Peyer's patch (tissue), 4 donors: ENCODE measurements around the gene ICA1. TPM values are rescaled to one million over a fixed set of nuclear protein-coding genes. Genes with fewer than 3 reads are reported as not detected.

Source experiments
- DNase-seq, 3 donors: peaks; one replicate each; pipeline ENCODE4 v3.0.0-alpha.2; 2017 to 2019
- H3K27ac ChIP-seq, 4 donors: fragments of 200-600 bp; sonication (generic); one replicate each; pipeline ENCODE4 v1.5.1; 2016 to 2019
- H3K27me3 ChIP-seq, 2 donors: fragments of 200-600 bp; sonication (generic); one replicate each; pipeline ENCODE4 v1.5.1; 2019
- H3K36me3 ChIP-seq, 3 donors: fragments of 200-600 bp; sonication (generic); one replicate each; pipeline ENCODE4 v1.5.1; 2016 to 2019
- H3K4me1 ChIP-seq, 4 donors: fragments of 200-600 bp; sonication (generic); one replicate each; pipeline ENCODE4 v1.5.1; 2016 to 2019
- H3K4me3 ChIP-seq, 4 donors: fragments of 200-600 bp; sonication (generic); 1 replicate in 3 of 4; 2 replicates in 1 of 4; pipeline ENCODE4 v1.5.1; 2016 to 2019; ENCODE audit warnings: mild to moderate bottlenecking in 1 of 4
- H3K9me3 ChIP-seq, 4 donors: fragments of 200-600 bp; sonication (generic); one replicate each; pipeline ENCODE4 v1.5.1; 2016 to 2019; ENCODE audit warnings: mild to moderate bottlenecking in 1 of 4
- CTCF ChIP-seq, 6 experiments: fragments of 450-650 bp in 4 of 6; fragments of 200-600 bp in 2 of 6; sonication (generic) in 1 of 6; IDR thresholded peaks; one replicate each; pipeline ENCODE4 v1.5.1; 2017 to 2019; ENCODE audit warnings: antibody characterized with exemption in 6 of 6, mild to moderate bottlenecking in 3 of 6, moderate library complexity in 1 of 6
- POLR2A ChIP-seq, 2 donors: fragments of 450-650 bp; IDR thresholded peaks; one replicate each; pipeline ENCODE4 v1.5.1; 2017; ENCODE audit warnings: antibody characterized with exemption in 2 of 2, mild to moderate bottlenecking in 2 of 2, moderate library complexity in 2 of 2
- total RNA-seq, 4 donors: library from RNA; depleted of rRNA; stranded (reverse); fragments of >200 nt; gene quantifications; one replicate each; pipeline ENCODE4 v1.1.0, GENCODE V29; 2016

Gene ICA1
- total RNA-seq, 4 donors from 2014 or later = 37.0 to 79.9 (median 52.4) TPM

GRCh38 chr7:8177109-8177933 lies 84.6 kb downstream of the ICA1 start:
- DNase-seq = no peak

GRCh38 chr7:8176370-8177081 lies 85.4 kb downstream of the ICA1 start:
- Histone ChIP-seq H3K36me3 (no peaks in the 10 kb centered on the region), H3K27me3 (no peaks in the 10 kb centered on the region), H3K9me3 (no peaks in the 10 kb centered on the region), H3K4me1 (peaks cover 0 to 17% (median 2%) of the 10 kb centered on the region in 4 donors), H3K27ac (peak overlapping the region; percentile 51 to 78 (median 62)), H3K4me3 (no peak overlapping the region)
- peak in 2 of 3 donors; percentile 73 to 84 for DNase-seq
- TF ChIP-seq CTCF (IDR thresholded peaks at IDR 0.05) (no peak), POLR2A (IDR thresholded peaks at IDR 0.05) (no peak)

More at GRCh38 chr7:8177109-8177933, 84.6 kb downstream of the ICA1 start:
- no peaks in the 10 kb centered on the region for H3K36me3 ChIP-seq
- peak overlapping the region; percentile 51 to 78 (median 62) for H3K27ac ChIP-seq
- no peaks in the 10 kb centered on the region for H3K9me3 ChIP-seq
- H3K4me1 ChIP-seq = peaks cover 0 to 17% (median 2%) of the 10 kb centered on the region in 4 donors
- no peak overlapping the region for H3K4me3 ChIP-seq
- TF ChIP-seq CTCF (IDR thresholded peaks at IDR 0.05) (no peak), POLR2A (IDR thresholded peaks at IDR 0.05) (no peak)
- H3K27me3 ChIP-seq = no peaks in the 10 kb centered on the region

GRCh38 chr7:8175929-8176369 lies 86.0 kb downstream of the ICA1 start:
- DNase-seq = no peak
- no peak for TF ChIP-seq CTCF (IDR thresholded peaks at IDR 0.05)
- no peaks in the 10 kb centered on the region for H3K27me3 ChIP-seq
- peaks cover 0 to 17% (median 2%) of the 10 kb centered on the region in 4 donors for H3K4me1 ChIP-seq
- H3K27ac ChIP-seq = peak overlapping the region; percentile 51 to 78 (median 62)
- H3K9me3 ChIP-seq = no peaks in the 10 kb centered on the region
- no peaks in the 10 kb centered on the region for H3K36me3 ChIP-seq
- no peak overlapping the region for H3K4me3 ChIP-seq

GRCh38 chr7:8172372-8173354 lies 89.3 kb downstream of the ICA1 start:
- Histone ChIP-seq H3K36me3 (no peaks in the 10 kb centered on the region), H3K4me3 (no peak overlapping the region), H3K27me3 (no peaks in the 10 kb centered on the region), H3K4me1 (peaks cover 0 to 10% (median 2%) of the 10 kb centered on the region in 4 donors), H3K27ac (no peak overlapping the region), H3K9me3 (no peaks in the 10 kb centered on the region)
- no peak for TF ChIP-seq POLR2A (IDR thresholded peaks at IDR 0.05)
- no peak for TF ChIP-seq CTCF (IDR thresholded peaks at IDR 0.05)
- no peak for DNase-seq

GRCh38 chr7:8169171-8169570 lies 92.8 kb downstream of the ICA1 start:
- Histone ChIP-seq H3K36me3 (no peaks in the 10 kb centered on the region), H3K27ac (no peak overlapping the region), H3K4me3 (no peak overlapping the region), H3K9me3 (no peaks in the 10 kb centered on the region), H3K4me1 (no peaks in the 10 kb centered on the region), H3K27me3 (no peaks in the 10 kb centered on the region)
- TF ChIP-seq CTCF (IDR thresholded peaks at IDR 0.05) = no peak
- no peak for TF ChIP-seq POLR2A (IDR thresholded peaks at IDR 0.05)
- no peak for DNase-seq
